DLD1 (cell line): ENCODE data around the gene VEGFB.
"Not testable (repeated sequence)": the region's sequence is repeated elsewhere in the genome, so short reads cannot be mapped to it uniquely, and the experiment has no call there.

Experiments used
- in situ Hi-C: cut with HindIII; loops from 2 replicates; pipeline ENCODE4 v1.10.0; 2017; ENCODE audit warnings: low sequenced_read_pairs

The VEGFB gene

GRCh38 chr11:64245797-64246620 lies 11.6 kb downstream of the VEGFB start:
- in situ Hi-C loops, result no loop called here

DNA sequence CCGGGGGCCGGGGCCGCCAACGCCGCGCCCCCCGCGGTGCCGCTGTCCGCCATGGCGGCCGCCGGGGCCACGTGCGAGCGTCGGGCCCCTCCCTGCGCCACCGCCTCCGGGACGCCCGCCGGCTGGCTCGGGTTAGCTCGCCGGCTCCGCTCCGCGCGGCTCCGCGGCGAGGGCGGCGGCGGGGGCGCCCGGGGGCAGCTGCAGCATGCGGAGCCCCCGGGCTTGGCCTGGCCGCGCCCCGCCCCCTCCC lies 12.2 kb downstream of the VEGFB start:
- in situ Hi-C loops, result not testable (repeated sequence)

- in situ Hi-C loops, result no loop called here
Observed at GRCh38 chr11:64246871-64247728, 12.7 kb downstream of the VEGFB start, which contains the start of gene PPP1R14B. PPP1R14B (minus strand) TSS chr11:64246943; CDS start chr11:64246673, 270 bp downstream.

- in situ Hi-C loops, result no loop called here
Observed at GRCh38 chr11:64247729-64248531, 13.5 kb downstream of the VEGFB start.

DNA sequence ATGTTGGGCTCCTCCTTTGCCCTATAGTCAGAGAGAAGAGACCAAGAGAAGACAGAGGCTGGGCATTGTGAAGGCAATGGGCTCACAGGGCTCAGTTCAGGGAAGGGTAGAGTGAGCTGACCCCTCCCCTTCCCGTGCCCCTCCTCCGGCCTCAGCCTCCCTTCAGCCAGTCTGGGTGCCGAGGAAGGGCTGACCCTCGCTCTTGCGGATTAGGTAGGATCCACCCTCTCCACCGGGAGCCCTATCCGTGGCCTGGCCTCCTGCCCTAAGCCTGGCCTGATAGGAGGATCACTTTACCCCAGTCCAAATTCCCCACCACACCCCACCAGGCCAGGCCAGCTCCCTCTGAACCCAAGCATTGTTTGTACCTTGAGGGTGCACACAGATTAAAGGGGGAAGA lies 14.2 kb downstream of the VEGFB start:
- in situ Hi-C loops, result no loop called here

DNA sequence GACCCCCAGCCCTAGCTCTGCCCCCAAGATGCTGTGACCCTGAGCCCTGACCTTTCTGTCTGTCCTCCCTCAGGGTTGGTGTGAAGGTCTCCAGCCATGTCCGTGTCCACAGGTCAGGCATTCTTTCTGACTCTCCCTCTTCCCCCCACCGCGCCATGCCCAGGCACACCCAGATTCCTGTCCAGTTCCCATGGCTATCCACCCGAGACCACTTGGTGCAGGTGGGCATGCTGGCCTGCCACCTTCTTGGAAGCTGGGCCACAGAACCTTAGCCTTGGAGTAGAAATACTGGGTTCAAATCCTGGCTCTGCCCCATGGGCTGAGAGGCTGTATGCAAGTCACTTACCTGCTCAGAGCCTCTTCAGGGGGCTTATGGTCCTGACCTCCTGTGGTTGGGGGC lies 14.7 kb downstream of the VEGFB start:
- in situ Hi-C loops, result no loop called here

GRCh38 chr11:64249563-64250414 lies 15.4 kb downstream of the VEGFB start:
- in situ Hi-C loops, result no loop called here

- in situ Hi-C loops, result no loop called here
Observed at GRCh38 chr11:64250415-64251015, 16.1 kb downstream of the VEGFB start.

DNA sequence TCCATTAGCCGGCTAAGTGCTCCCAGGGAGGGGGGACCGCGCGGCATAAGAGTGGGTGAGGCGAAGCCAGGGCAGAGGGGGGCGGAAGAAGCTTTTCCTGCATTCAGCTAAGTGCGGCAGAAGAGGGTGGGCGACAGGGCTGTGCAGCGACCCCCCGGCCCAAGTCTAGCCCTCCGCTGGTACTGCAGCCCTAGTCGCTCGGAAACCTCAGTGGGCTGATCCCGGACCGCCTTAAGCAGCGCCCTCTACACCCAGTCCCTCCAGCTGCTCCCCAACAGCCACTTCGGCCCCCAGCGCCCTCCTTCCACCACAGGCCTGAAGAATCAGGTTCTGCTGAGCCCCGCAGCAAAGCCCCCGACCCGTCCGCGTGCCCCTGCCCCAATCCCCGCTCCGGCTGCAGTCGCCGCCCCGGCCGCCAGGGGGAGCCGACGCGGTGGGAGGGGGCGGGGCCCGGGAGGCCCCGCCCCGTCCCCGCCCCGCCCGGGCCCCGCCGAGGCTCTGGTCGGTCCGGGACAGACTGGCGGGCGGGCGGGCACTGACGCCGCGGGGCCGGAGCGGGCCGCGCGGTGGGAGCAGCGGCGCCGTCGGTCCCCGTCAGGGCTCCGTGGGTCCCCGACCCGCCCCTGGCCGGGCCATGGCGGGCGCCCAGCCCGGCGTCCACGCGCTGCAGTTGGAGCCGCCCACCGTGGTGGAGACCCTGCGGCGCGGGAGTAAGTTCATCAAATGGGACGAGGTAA lies 16.8 kb downstream of the VEGFB start, which contains the start of gene PLCB3:
Gene PLCB3, plus strand, starts transcription at position 515 of the 737 bp plus-strand sequence. Its CDS starts 120 bp downstream, at position 635.
- in situ Hi-C loops, result no loop called here

GRCh38 chr11:64251753-64252002 lies 17.3 kb downstream of the VEGFB start:
- in situ Hi-C loops, result no loop called here

GRCh38 chr11:64252003-64252872 lies 17.9 kb downstream of the VEGFB start:
- in situ Hi-C loops, result no loop called here

DNA sequence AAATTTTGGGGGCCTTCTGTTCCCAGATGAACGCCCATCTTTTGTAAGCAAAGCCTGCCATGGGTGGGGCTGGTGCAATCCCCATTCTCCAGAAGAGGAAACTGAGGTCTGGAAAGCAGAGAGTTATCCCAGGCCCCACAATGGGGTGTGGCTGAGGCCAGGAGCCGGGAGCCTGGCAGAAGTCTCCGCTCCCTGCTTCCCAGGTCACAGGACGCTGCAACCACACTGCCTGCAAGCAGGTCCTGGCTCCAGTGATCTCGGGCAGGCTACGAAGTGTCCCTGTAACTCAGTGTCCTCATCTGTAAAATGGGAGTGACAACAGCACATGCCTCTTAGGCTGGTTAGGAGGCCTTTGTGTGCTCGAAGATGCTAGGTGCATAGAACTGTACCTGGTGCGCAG lies 18.7 kb downstream of the VEGFB start:
- in situ Hi-C loops, result no loop called here

GRCh38 chr11:64253481-64253880 lies 19.1 kb downstream of the VEGFB start:
- in situ Hi-C loops, result no loop called here

GRCh38 chr11:64254326-64254725 lies 19.9 kb downstream of the VEGFB start:
- in situ Hi-C loops, result no loop called here

GRCh38 chr11:64255135-64256128 lies 21.0 kb downstream of the VEGFB start:
- in situ Hi-C loops, result no loop called here

GRCh38 chr11:64256300-64256699 lies 21.9 kb downstream of the VEGFB start:
- in situ Hi-C loops, result no loop called here

- in situ Hi-C loops, result no loop called here
Observed at GRCh38 chr11:64258356-64258755, 24.0 kb downstream of the VEGFB start.
